ENCODE results near the gene SNORC.

SNORC gene

GRCh38 chr2:232869138-232870017 is 686 bp upstream of the SNORC start:
- no peak for DNase-seq

- DNase-seq, result no peak
These were observed 805 bp downstream of the SNORC start for GRCh38 chr2:232870766-232871371.

- no peak for DNase-seq
These were observed 1.4 kb downstream of the SNORC start for GRCh38 chr2:232871418-232871834.

- no peak for DNase-seq
These were observed 2.0 kb downstream of the SNORC start for GRCh38 chr2:232871835-232872736.

- no peak for DNase-seq
These were observed 2.8 kb downstream of the SNORC start for GRCh38 chr2:232872826-232873225.

GRCh38 chr2:232873292-232873908 is 3.3 kb downstream of the SNORC start:
- no peak for DNase-seq

- no peak for DNase-seq
These were observed 4.0 kb downstream of the SNORC start for GRCh38 chr2:232873909-232874641.

- no peak for DNase-seq
These were observed 4.7 kb downstream of the SNORC start for GRCh38 chr2:232874677-232875223.

- DNase-seq, result no peak
These were observed 5.4 kb downstream of the SNORC start for GRCh38 chr2:232875256-232876121.

- DNase-seq, result peak; percentile 43
These were observed 6.3 kb downstream of the SNORC start for GRCh38 chr2:232876161-232876977.

- DNase-seq, result no peak
These were observed 6.9 kb downstream of the SNORC start for GRCh38 chr2:232876978-232877441.

GRCh38 chr2:232877940-232878511 is 8.0 kb downstream of the SNORC start:
- DNase-seq, result no peak

- DNase-seq, result no peak
These were observed 9.0 kb downstream of the SNORC start for GRCh38 chr2:232878855-232879617.

- DNase-seq, result no peak
These were observed 9.8 kb downstream of the SNORC start for GRCh38 chr2:232879618-232880494.

- no peak for DNase-seq
These were observed 10.8 kb downstream of the SNORC start for GRCh38 chr2:232880764-232881351.

- DNase-seq, result no peak
These were observed 12.0 kb downstream of the SNORC start for GRCh38 chr2:232882085-232882484.

GRCh38 chr2:232882505-232883115 is 12.5 kb downstream of the SNORC start:
- DNase-seq, result no peak

Data from activated CD4-positive, alpha-beta T cell treated with anti-CD3 and anti-CD28 coated beads, Interleukin-10, Interleukin-2, amounts not matched to agents 100 ng/mL and 50 ng/mL, durations not matched to agents 16 hours and 8 hours (primary cell).